Erythroblast (primary cell): Measurements from ENCODE around the gene ENTPD1.

Experiments
- GATA1 ChIP-seq: IDR thresholded peaks from 2 replicates; pipeline ENCODE4 v1.6.1; 2011; ENCODE audit warnings: low read depth, mild to moderate bottlenecking, control low read depth, low read length, moderate library complexity
- POLR2A ChIP-seq: IDR thresholded peaks from 2 replicates; pipeline ENCODE4 v1.6.1; 2011; ENCODE audit warnings: mild to moderate bottlenecking, low read length

- TF ChIP-seq POLR2A, result no peak
- TF ChIP-seq GATA1, result no peak
These were observed 58.2 kb downstream of the ENTPD1 start for GRCh38 chr10:95814011-95814727.
